H9 (cell line): ENCODE measurements around the gene RPS6KA4. TPM values are rescaled to one million over a fixed set of nuclear protein-coding genes. Genes with fewer than 3 reads are reported as not detected.

Experiments
- DNase-seq: peaks from one replicate; pipeline ENCODE4 v3.0.0-alpha.2; 2017
- H2AFZ ChIP-seq: one replicate; pipeline ENCODE4 v1.6.1; 2013; ENCODE audit warnings: mild to moderate bottlenecking, low read length, control low read depth, moderate library complexity
- H2AK5ac ChIP-seq: 2 replicates; pipeline ENCODE4 v1.6.1; 2013; ENCODE audit warnings: low read length, control low read depth, mixed read lengths; ENCODE audit not compliant: insufficient read length
- H2BK120ac ChIP-seq: one replicate; pipeline ENCODE4 v1.6.1; 2013; ENCODE audit warnings: low read depth, mild to moderate bottlenecking, low read length, control low read depth, inconsistent platforms; ENCODE audit not compliant: poor library complexity, severe bottlenecking
- H2BK12ac ChIP-seq: 2 replicates; pipeline ENCODE4 v1.6.1; 2013; ENCODE audit warnings: low read length, control low read depth, mixed read lengths, low read depth; ENCODE audit not compliant: insufficient read length
- H2BK15ac ChIP-seq: 2 replicates; pipeline ENCODE4 v1.6.1; 2013; ENCODE audit warnings: low read depth, low read length, control low read depth
- H2BK20ac ChIP-seq: one replicate; pipeline ENCODE4 v1.6.1; 2013; ENCODE audit warnings: low read depth, mild to moderate bottlenecking, low read length, control low read depth, inconsistent platforms; ENCODE audit not compliant: poor library complexity, severe bottlenecking
- H2BK5ac ChIP-seq: 2 replicates; pipeline ENCODE4 v1.6.1; 2013; ENCODE audit warnings: low read length, control low read depth, mixed read lengths; ENCODE audit not compliant: insufficient read length
- H3K14ac ChIP-seq: 2 replicates; pipeline ENCODE4 v1.6.1; 2013; ENCODE audit warnings: low read length, control low read depth; ENCODE audit not compliant: insufficient read depth
- H3K18ac ChIP-seq: 2 replicates; pipeline ENCODE4 v1.6.1; 2013; ENCODE audit warnings: low read depth, mild to moderate bottlenecking, mixed read lengths, low read length, control low read depth; ENCODE audit not compliant: insufficient read length
- H3K23ac ChIP-seq: 2 replicates; pipeline ENCODE4 v1.6.1; 2013; ENCODE audit warnings: low read length, control low read depth, mixed read lengths, low read depth; ENCODE audit not compliant: insufficient read length
- H3K23me2 ChIP-seq: 2 replicates; pipeline ENCODE4 v1.6.1; 2013; ENCODE audit warnings: low read depth, mild to moderate bottlenecking, mixed read lengths, low read length, control low read depth; ENCODE audit not compliant: insufficient read length, poor library complexity, severe bottlenecking
- H3K27ac ChIP-seq: 2 replicates; pipeline ENCODE4 v1.5.1; 2013; ENCODE audit warnings: low read length, control low read depth, mixed read lengths, low read depth; ENCODE audit not compliant: insufficient read length
- H3K27me3 ChIP-seq: 2 replicates; pipeline ENCODE4 v1.6.1; 2013; ENCODE audit warnings: low read length, control low read depth, inconsistent platforms; ENCODE audit not compliant: insufficient read depth
- H3K4ac ChIP-seq: 2 replicates; pipeline ENCODE4 v1.6.1; 2013; ENCODE audit warnings: low read depth, mild to moderate bottlenecking, control low read depth, inconsistent platforms, low read length, moderate library complexity
- H3K4me1 ChIP-seq: 2 replicates; pipeline ENCODE4 v1.6.1; 2013; ENCODE audit warnings: low read length, control low read depth, inconsistent platforms; ENCODE audit not compliant: insufficient read depth
- H3K4me2 ChIP-seq: 2 replicates; pipeline ENCODE4 v1.6.1; 2013; ENCODE audit warnings: low read length, control low read depth, mixed read lengths; ENCODE audit not compliant: insufficient read length, insufficient read depth
- H3K56ac ChIP-seq: 2 replicates; pipeline ENCODE4 v1.6.1; 2013; ENCODE audit warnings: low read depth, mild to moderate bottlenecking, mixed read lengths, low read length, control low read depth; ENCODE audit not compliant: insufficient read length
- H3K79me1 ChIP-seq: 2 replicates; pipeline ENCODE4 v1.6.1; 2013; ENCODE audit warnings: low read depth, mild to moderate bottlenecking, moderate library complexity, low read length, control low read depth, inconsistent platforms; ENCODE audit not compliant: insufficient read depth, poor library complexity, severe bottlenecking
- H3K79me2 ChIP-seq: 2 replicates; pipeline ENCODE4 v1.6.1; 2013; ENCODE audit warnings: low read length, control low read depth, inconsistent platforms; ENCODE audit not compliant: insufficient read depth
- H3K9ac ChIP-seq: 2 replicates; pipeline ENCODE4 v1.6.1; 2013; ENCODE audit warnings: low read length, control low read depth, mixed read lengths; ENCODE audit not compliant: insufficient read length; ENCODE audit errors: extremely low read depth
- H3K9me3 ChIP-seq: one replicate; pipeline ENCODE4 v1.6.1; 2013; ENCODE audit warnings: low read depth, low read length, inconsistent platforms; ENCODE audit not compliant: control insufficient read depth
- H3T11ph ChIP-seq: one replicate; pipeline ENCODE4 v1.6.1; 2013; ENCODE audit warnings: mild to moderate bottlenecking, low read length, control low read depth, inconsistent platforms
- H4K20me1 ChIP-seq: one replicate; pipeline ENCODE4 v1.6.1; 2013; ENCODE audit not compliant: control insufficient read depth, insufficient read length, insufficient read depth
- H4K5ac ChIP-seq: 2 replicates; pipeline ENCODE4 v1.6.1; 2013; ENCODE audit warnings: low read depth, mild to moderate bottlenecking, mixed read lengths, low read length, control low read depth; ENCODE audit not compliant: insufficient read length
- H4K8ac ChIP-seq: replicated peaks from 2 replicates; pipeline ENCODE4 v1.6.1; 2013; ENCODE audit warnings: low read length, control low read depth, mixed read lengths, low read depth; ENCODE audit not compliant: insufficient read length
- H4K91ac ChIP-seq: 2 replicates; pipeline ENCODE4 v1.6.1; 2013; ENCODE audit warnings: low read depth, mild to moderate bottlenecking, moderate library complexity, mixed read lengths, low read length, control low read depth; ENCODE audit not compliant: insufficient read length
- H3K27ac Mint-ChIP-seq, 3 experiments: 2 replicates in 2 of 3; 3 replicates in 1 of 3; pipeline ENCODE4 v1.8.0; 2020 to 2021; ENCODE audit warnings: mixed read lengths in 3 of 3, mild to moderate bottlenecking in 1 of 3, moderate library complexity in 1 of 3
- H3K27me3 Mint-ChIP-seq: 2 replicates; pipeline ENCODE4 v1.8.0; 2021; ENCODE audit warnings: low read depth, mild to moderate bottlenecking, moderate library complexity, mixed read lengths
- H3K36me3 Mint-ChIP-seq, 3 experiments: 2 replicates in 2 of 3; 3 replicates in 1 of 3; pipeline ENCODE4 v1.8.0; 2020 to 2021; ENCODE audit warnings: low read depth in 3 of 3, mixed read lengths in 3 of 3; ENCODE audit not compliant: insufficient read depth in 1 of 3
- H3K4me1 Mint-ChIP-seq, 2 experiments: 2 replicates each; pipeline ENCODE4 v1.8.0; 2020; ENCODE audit warnings: mixed read lengths in 2 of 2
- H3K4me3 Mint-ChIP-seq, 2 experiments: 2 replicates in 1 of 2; 3 replicates in 1 of 2; pipeline ENCODE4 v1.8.0; 2020 to 2021; ENCODE audit warnings: mild to moderate bottlenecking in 2 of 2, mixed read lengths in 2 of 2, moderate library complexity in 1 of 2
- H3K9me3 Mint-ChIP-seq, 2 experiments: 2 replicates in 1 of 2; 3 replicates in 1 of 2; pipeline ENCODE4 v1.8.0; 2020; ENCODE audit warnings: mild to moderate bottlenecking in 2 of 2, mixed read lengths in 2 of 2, moderate library complexity in 1 of 2
- WGBS: extraction: QIAGEN DNeasy Blood & Tissue Kit; methylation state at CpG from one replicate; pipeline ENCODE4 v1.1.7; 2013; ENCODE audit warnings: missing lambda C conversion rate, low lambda C conversion rate, mixed read lengths; ENCODE audit not compliant: insufficient read length; ENCODE audit errors: extremely low coverage; 5-methylcytosine and 5-hydroxymethylcytosine counted together
- total RNA-seq: library from RNA; stranded (reverse); gene quantifications from 2 replicates; pipeline ENCODE4 v1.2.1, GENCODE V29; 2021
- TF ChIP-seq, protein P1 (sequence below): fragments of 200-600 bp; sonication (generic); conservative IDR thresholded peaks from 3 replicates; pipeline ENCODE4 v1.8.0; 2021; ENCODE audit warnings: antibody characterized with exemption, mild to moderate bottlenecking

RPS6KA4 gene
- total RNA-seq, 1 experiment from 2014 or later, result 10.8 TPM

DNA sequence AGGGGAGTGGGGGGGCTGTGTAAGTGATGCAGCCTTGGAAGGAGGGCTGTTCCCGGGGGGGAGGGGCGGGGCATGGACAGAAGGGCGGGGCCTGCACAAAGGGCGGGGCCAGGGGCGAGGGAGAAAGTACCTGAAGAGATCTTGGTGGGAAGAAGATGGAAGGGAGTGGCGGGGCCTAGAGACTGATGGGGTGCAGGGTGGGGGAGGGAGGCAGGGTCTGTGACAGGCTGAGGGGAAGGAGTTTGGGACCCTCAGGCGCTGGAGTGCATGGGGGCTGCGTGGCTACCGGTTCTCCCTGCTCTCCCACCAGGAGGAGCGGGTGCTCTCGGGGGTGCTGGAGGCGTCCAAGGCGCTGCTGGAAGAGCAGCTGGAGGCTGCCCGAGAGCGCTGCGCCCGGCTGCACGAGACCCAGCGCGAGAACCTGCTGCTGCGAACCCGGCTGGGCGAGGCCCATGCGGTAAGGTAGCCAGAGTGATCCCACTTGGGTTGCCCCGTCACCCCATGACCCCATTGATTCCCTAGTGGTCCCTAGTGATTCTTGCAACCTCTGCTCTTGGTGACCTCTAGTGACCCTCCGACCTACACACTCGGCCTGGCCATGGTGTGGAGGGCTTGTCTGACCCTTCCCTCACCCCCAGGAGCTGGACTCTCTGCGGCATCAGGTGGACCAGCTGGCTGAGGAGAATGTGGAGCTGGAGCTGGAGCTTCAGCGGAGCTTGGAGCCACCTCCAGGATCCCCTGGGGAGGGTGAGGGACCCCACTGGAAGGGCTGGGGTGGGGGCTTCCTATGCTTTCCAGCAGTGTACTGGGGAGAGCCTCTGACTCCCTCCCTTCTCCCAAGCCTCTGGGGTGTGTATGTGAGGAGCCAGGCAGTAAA, 15.9 kb upstream of the RPS6KA4 start:
- Histone ChIP-seq H2BK12ac (no peak overlapping the region), H2BK20ac (no peak overlapping the region), H3K79me1 (no peaks in the 10 kb centered on the region), H3K9ac (no peak overlapping the region), H2AFZ (no peak overlapping the region), H4K8ac (no peak overlapping the region), H3K4me2 (peak overlapping the region; percentile 49), H3K23me2 (peaks cover 17% of the 10 kb centered on the region), H4K91ac (no peak overlapping the region), H3K14ac (no peak overlapping the region), H3K56ac (no peak overlapping the region), H4K5ac (no peak overlapping the region), H3K27me3 (no peaks in the 10 kb centered on the region), H3K4me1 (no peaks in the 10 kb centered on the region; the same call in 1 of the 2 replicates), H3K27ac (no peak overlapping the region), H3K23ac (no peak overlapping the region), H2BK15ac (no peak overlapping the region), H3T11ph (no peak overlapping the region), H2AK5ac (no peak overlapping the region), H2BK120ac (no peak overlapping the region), H3K18ac (no peak overlapping the region), H3K9me3 (no peaks in the 10 kb centered on the region), H2BK5ac (no peak overlapping the region), H3K79me2 (no peaks in the 10 kb centered on the region), H3K4ac (no peak overlapping the region), H4K20me1 (peaks cover 3% of the 10 kb centered on the region)
- Mint-ChIP-seq H3K9me3 (no peaks in the 10 kb centered on the region), H3K36me3 (0 out of 7 replicates have a peak, but pooled peaks cover 0 to 2% (median 0%) of the 10 kb centered on the region in 3 experiments), H3K4me3 (peak overlapping the region; percentile 49 to 84), H3K4me1 (peaks cover 7 to 33% of the 10 kb centered on the region in 2 experiments), H3K27ac (no peak overlapping the region; a peak in 1 of 7 replicates), H3K27me3 (peaks cover 18% of the 10 kb centered on the region)
- no CpG with 5 or more reads among the region's 29 CpGs for WGBS
- peak; percentile 64 for DNase-seq
- TF ChIP-seq, protein P1, sequence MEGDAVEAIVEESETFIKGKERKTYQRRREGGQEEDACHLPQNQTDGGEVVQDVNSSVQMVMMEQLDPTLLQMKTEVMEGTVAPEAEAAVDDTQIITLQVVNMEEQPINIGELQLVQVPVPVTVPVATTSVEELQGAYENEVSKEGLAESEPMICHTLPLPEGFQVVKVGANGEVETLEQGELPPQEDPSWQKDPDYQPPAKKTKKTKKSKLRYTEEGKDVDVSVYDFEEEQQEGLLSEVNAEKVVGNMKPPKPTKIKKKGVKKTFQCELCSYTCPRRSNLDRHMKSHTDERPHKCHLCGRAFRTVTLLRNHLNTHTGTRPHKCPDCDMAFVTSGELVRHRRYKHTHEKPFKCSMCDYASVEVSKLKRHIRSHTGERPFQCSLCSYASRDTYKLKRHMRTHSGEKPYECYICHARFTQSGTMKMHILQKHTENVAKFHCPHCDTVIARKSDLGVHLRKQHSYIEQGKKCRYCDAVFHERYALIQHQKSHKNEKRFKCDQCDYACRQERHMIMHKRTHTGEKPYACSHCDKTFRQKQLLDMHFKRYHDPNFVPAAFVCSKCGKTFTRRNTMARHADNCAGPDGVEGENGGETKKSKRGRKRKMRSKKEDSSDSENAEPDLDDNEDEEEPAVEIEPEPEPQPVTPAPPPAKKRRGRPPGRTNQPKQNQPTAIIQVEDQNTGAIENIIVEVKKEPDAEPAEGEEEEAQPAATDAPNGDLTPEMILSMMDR, result no peak
